SHP77 treated with DMSO at 0.1 percent for 48 hours (cell line): ENCODE data around the gene GPC5.
"Not testable (repeated sequence)": the region's sequence is repeated elsewhere in the genome, so short reads cannot be mapped to it uniquely, and the experiment has no call there.

Source experiments
- DNase-seq: peaks from one replicate; lab custom pipeline; 2025; lab: John Stamatoyannopoulos, UW

Gene GPC5

DNA sequence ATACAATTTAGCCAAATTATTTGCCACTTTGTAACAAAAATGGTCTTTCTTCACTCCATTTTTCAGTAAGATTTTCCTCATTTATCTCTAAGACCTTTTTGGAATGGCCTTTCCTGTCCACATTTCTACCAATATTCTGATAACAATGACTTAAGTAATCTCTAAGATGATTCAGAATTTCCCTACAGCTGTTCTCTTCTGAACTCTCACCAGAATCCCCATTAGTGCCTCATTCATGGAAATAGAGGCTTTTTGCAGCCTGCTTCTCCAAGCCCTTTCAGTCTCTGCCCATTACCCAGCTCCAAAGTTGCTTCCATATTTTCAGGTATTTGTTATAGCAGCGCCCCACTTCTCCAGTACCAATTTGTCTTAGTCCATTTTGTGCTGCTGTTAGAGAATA lies 867.0 kb downstream of the GPC5 start:
- no peak for DNase-seq

DNA sequence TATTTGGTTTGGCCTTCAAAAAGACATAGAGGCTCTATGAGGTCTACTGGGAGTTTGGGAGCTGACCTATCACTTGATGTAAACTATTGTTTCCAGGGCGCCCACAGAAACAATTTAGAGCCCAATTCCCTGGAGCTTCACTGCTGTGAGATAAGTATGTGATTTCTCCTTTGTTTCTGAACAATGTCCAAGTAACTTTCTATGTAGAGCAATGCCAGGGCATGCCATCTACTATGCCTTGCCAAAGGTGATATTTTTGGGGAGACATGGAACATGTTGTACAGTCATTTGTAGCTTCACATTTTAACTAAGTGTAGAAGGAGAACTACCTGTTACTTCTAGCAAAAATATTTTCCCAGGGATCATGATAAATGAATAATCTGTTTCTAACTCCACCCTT lies 872.6 kb downstream of the GPC5 start:
- DNase-seq, result no peak

DNA sequence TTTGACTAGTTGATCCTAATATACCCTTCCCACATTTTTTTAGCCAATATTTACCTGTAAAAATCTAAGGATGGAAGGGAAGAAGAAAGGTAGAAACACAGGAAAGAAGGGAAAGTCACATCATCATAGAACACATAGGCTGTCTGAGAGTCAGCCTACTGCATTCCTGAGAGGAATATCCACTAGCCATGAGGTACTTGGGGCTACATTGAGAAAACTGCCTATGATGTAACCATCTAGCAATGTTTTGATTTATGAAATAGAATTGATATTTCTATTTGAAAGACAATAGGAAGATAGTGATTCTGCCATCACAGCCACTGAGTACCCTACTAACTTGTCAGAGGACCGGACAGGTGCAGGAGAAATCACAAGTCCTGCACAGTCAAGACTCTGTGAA lies 873.8 kb downstream of the GPC5 start:
- DNase-seq, result no peak

DNA sequence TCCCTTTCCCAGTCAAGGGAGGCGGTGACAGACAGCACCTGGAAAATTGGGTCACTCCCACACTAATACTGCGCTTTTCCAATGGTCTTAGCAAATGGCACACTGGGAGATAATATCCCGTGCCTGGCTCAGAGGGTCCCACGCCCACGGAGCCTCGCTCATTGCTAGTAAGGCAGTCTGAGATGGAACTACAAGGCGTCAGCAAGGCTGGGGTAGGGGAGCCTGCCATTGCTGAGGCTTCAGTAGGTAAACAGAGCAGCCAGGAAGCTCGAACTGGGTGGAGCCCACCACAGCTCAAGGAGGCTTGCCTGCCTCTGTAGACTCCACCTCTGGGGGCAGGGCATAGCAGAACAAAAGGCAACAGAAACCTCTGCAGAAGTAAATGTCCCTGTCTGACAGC lies 882.6 kb downstream of the GPC5 start:
- DNase-seq, result not testable (repeated sequence)

DNA sequence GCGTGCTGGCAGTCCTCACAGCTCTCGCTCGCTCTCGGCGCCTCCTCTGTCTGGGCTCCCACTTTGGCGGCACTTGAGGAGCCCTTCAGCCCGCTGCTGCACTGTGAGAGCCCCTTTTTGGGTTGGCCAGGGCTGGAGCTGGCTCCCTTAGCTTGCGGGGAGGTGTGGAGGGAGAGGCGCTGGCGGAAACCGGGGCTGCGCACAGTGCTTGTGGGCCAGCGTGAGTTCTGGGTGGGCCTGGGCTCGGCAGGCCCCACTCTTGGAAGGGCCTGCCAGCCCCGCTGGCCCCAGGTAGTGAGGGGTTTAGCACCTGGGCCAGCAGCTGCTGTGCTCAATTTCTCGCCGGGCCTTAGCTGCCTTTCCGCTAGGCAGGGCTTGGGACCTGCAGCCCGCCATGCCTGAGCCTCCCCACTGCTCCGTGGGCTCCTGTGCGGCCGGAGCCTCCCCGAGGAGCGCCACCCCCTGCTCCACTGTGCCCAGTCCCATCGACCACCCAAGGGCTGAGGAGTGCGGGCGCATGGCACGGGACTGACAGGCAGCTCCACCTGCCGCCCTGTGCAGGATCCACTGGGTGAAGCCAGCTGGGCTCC lies 892.4 kb downstream of the GPC5 start:
- not testable (repeated sequence) for DNase-seq

DNA sequence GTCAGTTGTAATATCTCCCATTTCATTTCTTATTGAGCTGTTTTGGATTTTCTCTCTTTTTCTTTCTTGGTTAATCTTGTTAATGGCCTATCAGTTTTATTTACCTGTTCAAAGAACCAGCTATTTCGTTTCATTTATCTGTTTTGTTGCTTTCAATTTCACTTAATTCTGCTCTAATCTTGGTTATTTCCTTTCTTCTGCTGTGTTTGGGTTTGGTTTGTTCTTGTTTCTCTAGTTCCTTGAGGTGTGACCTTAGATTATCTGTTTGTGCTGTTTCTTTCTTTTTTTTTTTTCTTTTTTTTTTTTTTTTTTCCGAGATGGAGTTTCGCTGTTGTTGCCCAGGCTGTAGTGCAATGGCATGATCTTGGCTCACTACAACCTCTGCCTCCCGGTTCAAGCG lies 896.1 kb downstream of the GPC5 start:
- not testable (repeated sequence) for DNase-seq

DNA sequence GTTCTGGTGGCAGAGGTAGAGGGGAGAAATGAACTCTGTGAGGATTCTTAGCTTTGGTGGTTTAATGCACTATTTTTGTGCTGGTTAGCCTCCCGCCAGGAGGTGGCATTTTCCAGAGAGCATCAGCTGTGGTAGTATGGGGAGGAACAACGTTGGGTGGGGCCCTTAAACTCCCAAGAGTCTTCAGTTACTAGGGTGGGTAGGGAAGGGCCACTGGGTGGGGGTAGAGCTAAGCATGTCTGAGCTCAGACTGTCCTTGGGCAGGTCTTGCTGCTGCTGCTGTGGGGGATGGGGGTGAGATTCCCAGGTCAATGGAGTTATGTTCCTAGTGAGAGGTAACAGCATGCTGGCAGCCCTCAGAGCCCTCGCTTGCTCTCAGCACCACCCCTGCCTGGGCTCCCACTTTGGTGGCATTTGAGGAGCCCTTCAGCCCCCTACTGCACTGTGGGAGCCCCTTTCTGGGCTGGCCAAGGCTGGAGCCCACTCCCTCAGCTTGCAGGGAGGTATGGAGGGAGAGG lies 897.8 kb downstream of the GPC5 start:
- not testable (repeated sequence) for DNase-seq

DNA sequence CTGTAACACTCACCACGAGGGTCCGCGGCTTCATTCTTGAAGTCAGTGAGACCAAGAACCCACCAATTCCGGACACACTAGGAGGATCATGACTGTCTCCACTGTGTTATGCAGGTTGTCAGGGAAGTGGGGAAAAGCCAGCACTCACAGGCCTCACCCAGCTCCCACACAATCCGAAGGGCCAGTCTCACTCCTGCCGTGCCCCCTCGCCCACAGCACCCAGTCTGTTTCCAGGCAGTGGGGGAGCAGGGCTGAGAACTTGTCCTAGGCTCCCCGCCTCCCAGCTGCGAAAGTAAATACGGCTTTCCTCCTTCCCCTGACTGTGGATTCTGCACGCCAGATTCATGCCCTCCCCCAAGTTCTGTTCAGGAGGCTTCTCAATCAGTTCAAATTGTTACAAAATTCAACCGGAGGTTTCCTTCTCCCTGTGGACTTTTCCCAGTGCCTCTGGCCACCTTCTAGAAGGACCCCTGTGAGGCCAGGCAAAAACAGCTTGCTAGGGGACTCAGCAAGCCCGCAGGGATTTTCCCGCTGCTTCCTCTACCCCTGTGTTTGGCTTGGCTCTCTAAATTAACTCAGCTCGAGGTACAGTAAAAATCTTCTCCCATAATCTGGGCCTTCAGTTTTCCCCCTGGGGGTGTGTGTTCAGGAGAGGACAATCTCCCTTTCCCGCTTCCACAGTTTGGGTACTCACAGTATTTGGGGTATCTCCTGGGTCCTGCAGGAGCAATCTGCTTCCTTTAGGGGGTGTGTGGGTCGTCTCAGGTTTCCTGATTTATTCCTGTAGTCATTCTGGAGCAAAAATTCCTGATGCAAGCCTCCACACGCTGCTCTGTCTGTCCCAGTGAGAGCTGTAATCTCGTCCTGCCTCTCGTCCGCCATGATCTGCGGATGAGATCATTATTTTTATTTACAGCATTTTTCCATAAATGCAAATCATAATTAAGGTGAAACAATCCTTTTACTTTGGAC lies 899.8 kb downstream of the GPC5 start:
- DNase-seq, result no peak

DNA sequence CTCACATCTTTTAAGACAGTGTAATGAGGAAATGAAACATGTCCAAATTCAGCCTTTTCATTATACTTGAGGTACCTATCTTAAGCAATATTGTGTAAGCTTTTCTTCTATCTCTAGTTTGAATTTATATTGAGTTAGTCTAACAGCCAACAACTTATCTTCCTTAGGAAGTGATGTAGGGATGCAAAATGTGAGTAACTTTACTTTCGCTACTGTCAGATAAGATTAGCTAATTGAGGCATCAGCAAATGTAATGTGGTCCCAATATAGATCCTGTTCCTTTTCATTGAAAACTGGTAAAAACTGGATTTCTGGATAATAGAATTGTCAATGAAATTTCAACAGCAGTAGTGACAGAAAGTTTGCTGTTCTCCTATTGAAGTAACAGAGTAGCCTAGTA lies 902.2 kb downstream of the GPC5 start:
- DNase-seq, result no peak

DNA sequence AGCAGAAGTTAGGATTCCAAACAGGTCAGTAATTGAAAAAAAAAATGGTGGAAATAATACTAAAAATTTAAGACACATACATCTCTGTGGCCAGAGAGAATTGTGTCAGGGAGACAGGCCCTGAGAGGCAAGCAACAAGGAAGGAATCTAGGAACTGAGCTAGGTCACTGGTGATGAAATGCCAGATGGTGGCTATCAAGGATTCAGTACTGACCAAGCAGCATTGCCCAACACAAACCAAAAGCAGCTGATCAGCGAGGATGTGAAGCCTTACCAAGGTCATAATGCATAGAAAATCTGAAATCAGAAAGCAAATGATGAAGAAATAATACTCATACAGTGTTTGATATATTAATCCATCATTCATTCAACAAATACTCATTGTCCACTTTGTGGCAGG lies 905.0 kb downstream of the GPC5 start:
- DNase-seq, result no peak

DNA sequence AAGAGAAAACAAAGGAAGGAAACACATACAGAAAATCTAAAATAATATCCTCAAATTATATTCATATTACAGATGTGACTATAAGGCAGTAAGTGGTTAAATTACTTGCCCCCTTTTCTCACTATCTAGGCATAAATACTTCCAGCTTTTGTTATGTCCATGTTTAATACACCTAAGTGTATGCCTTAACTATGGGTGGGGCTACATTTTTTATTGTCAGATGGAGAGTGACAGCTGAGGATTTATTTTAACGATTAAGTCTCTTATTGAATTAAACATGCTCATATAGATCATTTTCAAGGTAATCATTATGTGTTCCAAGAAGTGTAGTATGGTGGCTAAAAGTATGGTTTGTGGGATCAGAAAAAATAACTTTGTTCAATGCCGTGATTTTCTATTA lies 909.3 kb downstream of the GPC5 start:
- DNase-seq, result no peak

DNA sequence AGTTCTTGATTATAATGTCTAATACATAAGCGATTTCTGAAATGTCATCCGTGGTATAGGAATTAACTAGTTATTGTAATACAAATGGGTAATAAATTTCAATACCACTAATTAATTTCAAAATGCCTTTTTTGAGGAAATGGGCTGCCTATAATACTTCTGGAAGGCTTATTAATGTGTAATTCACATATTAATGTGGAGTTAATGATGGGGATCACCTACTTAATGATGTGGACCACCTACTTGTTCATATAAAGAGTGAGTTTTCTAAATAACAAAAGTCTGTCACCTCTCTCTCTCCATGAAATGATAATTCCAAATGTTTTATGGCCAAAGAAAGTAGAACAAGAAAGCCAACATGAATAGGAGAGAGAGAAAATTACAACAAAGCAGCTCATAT lies 914.4 kb downstream of the GPC5 start:
- DNase-seq, result no peak

DNA sequence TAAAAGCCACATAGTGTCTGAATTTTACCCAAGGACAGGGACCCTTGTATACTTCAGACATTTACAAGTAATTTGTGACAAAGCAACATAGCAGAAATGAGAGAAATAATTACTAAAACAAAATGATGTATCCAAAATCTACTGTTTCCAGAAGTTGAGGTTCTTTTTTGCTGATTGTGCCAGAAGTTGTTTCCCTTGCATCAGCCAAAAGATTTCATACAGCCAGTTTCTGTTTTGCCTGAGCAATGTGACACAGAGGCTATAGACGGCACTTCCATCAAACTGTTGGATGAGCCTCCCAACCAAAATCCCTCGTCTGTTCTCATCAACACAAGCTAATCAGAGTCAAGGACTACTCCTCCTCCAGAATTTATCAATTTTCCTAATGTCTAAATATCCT lies 915.0 kb downstream of the GPC5 start:
- no peak for DNase-seq

DNA sequence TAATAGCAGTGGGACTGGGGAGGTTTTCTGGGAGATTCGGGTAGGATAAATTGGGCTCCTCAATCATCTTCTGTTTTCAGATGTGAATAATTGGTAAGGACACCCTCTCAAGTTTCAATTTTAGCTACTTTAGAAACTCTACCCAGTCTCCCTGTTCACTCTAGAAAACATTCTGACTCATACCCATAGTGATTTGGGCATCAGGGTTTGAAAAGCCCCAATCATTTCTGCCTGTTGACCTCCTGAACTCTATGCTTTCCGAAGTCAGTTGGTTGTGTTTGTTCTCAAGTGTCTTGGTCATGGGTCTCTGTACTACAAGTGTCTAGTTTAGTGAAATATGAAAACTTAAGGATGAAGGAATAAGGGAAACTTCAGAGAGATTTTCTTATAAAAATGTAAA lies 916.8 kb downstream of the GPC5 start:
- no peak for DNase-seq

DNA sequence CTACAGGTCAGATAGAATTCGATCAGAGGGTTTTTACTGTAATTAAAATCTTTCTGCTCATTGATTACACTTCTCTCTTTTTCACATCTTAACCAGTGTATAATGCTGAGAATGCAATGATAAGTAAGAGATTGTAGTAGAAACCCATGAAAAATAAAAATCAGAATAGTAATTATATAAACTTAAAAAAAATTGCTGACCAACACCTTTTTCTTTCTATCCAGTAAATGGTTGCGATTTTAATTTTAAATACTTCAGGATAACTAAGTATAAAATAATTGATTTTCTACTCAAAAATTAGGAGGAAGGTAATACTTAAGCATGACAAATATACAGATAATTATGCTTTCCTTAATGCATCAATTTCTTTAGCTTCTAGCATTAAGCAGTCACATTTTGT lies 917.6 kb downstream of the GPC5 start:
- DNase-seq, result no peak

DNA sequence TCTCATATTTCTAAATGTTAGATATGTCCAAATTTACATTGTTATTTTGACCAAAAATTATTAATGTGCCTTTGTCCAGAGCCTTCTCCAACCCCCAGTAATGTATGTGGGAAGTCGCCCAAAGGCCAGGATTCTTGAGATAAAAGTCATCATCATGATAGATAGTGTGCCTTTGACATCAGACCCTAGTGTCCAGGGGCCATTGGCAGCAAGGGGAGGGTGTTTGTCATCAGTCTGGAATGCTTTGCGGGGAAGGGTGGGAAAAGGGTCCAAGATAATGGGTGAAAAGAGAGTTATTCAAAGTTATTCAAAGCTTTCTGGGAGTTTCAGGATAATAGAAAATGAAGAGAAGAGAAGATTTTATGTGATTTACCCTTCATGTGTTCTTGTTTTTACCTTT lies 918.6 kb downstream of the GPC5 start:
- no peak for DNase-seq

DNA sequence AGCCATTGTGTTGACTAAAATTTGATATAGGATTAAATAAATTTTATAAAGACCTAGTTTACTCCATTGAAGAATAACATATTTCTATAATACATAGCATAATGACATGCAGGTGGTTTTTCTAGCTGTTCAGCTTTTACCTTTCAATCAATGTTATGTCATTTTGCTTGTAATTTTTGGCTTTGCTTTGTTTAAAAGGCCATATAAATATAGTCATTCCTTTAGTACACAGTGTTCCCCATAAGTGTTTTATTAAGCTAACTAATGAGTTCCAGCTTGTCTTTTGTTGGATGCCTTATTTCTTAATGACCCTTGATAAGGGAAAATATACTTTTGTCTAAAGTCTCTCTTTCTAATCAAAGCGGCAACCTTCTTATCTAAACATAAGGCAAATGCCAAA lies 921.9 kb downstream of the GPC5 start:
- DNase-seq, result no peak

DNA sequence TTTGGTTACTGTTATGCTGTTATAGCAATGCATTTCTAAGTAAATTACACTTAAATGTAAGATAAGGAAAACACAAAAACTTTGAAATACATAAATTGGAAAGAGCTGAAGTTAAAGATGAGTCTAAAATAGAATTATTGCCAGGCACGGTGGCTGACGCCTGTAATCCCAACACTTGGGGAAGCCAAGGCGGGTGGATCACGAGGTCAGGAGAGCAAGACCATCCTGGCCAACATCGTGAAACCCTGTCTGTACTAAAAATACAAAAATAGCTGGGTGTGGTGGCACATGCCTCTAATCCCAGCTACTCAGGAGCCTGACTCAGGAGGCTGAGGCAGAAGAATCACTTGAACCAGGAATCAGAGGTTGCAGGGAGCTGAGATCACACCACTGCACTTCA lies 922.8 kb downstream of the GPC5 start:
- DNase-seq, result no peak

DNA sequence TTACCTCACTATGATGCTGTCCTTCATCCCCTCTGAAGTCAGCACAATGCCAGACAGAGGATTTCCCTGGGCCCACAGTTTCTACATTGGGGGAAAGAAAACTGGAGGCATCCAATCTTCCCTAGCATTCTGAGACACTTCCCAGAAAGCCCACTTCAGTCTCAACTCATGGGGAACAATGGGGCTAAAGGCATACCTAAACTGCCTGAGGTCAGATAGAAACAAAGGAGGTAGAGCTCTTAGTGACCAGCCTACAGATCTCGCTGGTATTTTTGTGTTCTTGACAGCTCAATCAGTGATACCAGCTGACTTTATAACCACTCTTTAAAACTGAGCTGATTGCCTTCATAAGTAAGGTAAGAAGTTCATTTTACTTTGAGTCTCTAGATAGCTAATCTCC lies 947.2 kb downstream of the GPC5 start:
- DNase-seq, result no peak

DNA sequence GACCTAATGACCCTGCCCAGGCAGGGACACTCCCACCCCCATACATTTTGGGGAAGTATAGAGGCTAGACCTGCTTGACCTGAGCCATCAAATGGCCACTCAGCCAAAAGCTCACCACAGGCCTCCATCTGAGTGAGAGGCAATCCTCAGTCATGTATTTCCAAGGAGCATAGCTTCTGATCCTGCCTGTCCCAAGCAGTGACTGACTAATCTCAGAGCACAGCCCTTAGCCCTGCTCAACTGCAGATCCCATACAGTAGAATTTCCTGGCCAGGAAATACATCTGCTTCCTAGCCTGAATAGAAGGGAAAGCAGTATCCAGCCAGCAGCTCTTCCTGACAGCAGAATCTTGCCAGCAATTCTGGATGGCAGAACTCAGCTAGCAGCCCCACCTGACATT lies 947.6 kb downstream of the GPC5 start:
- DNase-seq, result no peak

DNA sequence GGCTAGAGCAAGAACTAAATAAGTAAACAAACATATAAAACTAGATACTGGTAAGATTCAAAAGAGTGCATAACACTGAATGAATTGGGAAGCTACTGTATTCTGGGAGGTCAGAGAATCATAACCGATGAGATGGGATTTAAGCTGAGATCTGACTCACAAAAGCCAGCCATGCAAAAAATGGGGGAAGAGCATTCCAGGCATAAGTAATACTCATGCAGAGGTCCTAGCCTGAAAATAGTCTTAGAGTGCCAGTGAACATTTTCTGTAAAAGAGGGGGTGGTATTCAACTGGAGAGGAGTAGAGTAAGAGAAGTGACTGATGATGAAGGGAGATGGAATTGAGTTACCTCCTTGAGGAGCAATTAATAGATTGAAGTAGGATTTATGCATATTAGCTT lies 956.2 kb downstream of the GPC5 start:
- DNase-seq, result no peak

DNA sequence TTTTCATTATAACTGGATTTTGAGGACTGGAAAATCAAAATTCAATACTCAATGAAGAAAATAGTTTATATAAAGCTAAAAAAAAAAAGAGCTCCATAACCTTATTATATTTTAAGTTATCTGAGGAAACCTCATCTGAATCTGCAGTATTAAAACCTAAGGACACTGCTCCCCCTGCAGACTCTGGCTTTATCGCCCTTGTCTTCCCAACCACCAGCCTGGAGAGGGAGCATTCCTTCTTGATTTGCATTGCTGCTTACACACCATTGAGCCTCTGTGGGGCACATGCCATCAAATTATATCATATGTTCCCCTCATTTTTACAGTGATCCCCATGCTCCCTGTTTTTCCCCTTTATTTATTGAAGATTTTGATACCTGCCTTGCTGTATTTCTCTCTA lies 956.8 kb downstream of the GPC5 start:
- no peak for DNase-seq

DNA sequence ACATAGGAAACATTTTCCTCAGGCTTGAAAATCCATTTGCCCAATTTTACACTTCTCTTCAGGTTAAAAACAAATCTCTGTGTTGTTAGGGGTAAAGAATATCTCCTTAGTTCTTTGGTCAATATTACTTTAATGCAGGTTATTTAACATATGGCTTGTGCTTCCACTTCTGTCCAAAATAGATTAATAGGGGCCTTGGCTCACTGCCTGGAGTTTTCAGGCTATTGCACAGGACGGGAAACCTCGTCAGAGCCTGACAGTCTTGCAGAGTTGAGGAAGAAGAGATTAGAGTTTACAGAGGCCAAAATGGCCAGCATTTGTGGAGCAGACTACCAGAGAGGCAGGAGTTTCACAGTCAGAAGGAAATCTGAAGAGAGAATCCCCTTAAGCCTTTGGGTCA lies 964.3 kb downstream of the GPC5 start:
- DNase-seq, result no peak

DNA sequence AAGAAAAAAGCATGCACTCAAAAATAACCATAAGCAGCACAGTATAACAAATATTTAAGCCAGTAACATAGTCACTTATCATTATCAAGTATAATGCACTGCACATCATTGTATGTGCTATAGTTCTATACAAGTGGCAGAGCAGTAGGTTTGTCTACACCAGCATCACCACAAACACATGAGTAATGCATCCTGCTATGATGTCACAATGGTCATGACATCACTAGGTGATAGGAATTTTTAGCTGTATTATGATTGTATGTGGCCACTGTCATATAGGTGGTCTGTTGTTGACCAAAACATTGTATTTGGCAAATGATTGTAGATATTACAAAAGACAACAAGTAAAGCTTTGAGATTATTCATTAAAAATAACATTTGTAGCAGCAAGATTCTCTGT lies 967.5 kb downstream of the GPC5 start:
- DNase-seq, result no peak
